Neural cell (in vitro differentiated cells): ENCODE results near the gene PTPRD. TPM values are rescaled to one million over a fixed set of nuclear protein-coding genes. Genes with fewer than 3 reads are reported as not detected.

ENCODE experiments used
- H2AFZ ChIP-seq: fragments of 200-600, 300-800 bp; sonication (generic), shearing (Covaris generic); 2 replicates; pipeline ENCODE4 v1.6.0; 2014; ENCODE audit warnings: low read depth, mild to moderate bottlenecking, antibody characterized with exemption, low read length, moderate library complexity
- H3F3A ChIP-seq: fragments of 200-600 bp; shearing (Covaris generic); 2 replicates; pipeline ENCODE4 v1.6.1; 2016; ENCODE audit warnings: mild to moderate bottlenecking, moderate library complexity, mixed read lengths, antibody characterized with exemption, low read length; ENCODE audit not compliant: insufficient read depth, poor library complexity, severe bottlenecking
- H3K27ac ChIP-seq: fragments of 200-600, 300-800 bp; sonication (generic), shearing (Covaris generic); 2 replicates; pipeline ENCODE4 v1.5.1; 2014; ENCODE audit warnings: mild to moderate bottlenecking, low read length, moderate library complexity
- H3K27me3 ChIP-seq: fragments of 300-800, 200-600 bp; sonication (generic), shearing (Covaris generic); 2 replicates; pipeline ENCODE4 v1.6.0; 2014; ENCODE audit warnings: mild to moderate bottlenecking, low read depth, low read length, moderate library complexity; ENCODE audit not compliant: insufficient read depth
- H3K36me3 ChIP-seq: fragments of 300-800, 200-600 bp; sonication (generic), shearing (Covaris generic); 2 replicates; pipeline ENCODE4 v1.5.1; 2014; ENCODE audit warnings: mild to moderate bottlenecking, antibody characterized with exemption, low read length, moderate library complexity; ENCODE audit not compliant: insufficient read depth
- H3K4me2 ChIP-seq: fragments of 300-800, 200-600 bp; sonication (generic), shearing (Covaris generic); 2 replicates; pipeline ENCODE4 v1.6.0; 2014; ENCODE audit warnings: mild to moderate bottlenecking, low read length
- H3K4me3 ChIP-seq: fragments of 300-800, 200-600 bp; sonication (generic), shearing (Covaris generic); 2 replicates; pipeline ENCODE4 v1.5.1; 2014; ENCODE audit warnings: mild to moderate bottlenecking, low read length, moderate library complexity
- H3K79me2 ChIP-seq: fragments of 200-600 bp; shearing (Covaris generic); replicated peaks from 2 replicates; pipeline ENCODE4 v1.6.0; 2014; ENCODE audit warnings: mild to moderate bottlenecking, low read length, moderate library complexity; ENCODE audit not compliant: insufficient read depth
- H3K9ac ChIP-seq: fragments of 300-800, 200-600 bp; sonication (generic), shearing (Covaris generic); 2 replicates; pipeline ENCODE4 v1.6.1; 2016; ENCODE audit warnings: mild to moderate bottlenecking, low read length, mixed read lengths
- H3K9me2 ChIP-seq: fragments of 200-600 bp; shearing (Covaris generic); 2 replicates; pipeline ENCODE4 v1.6.1; 2016; ENCODE audit warnings: mild to moderate bottlenecking, low read length, mixed read lengths; ENCODE audit not compliant: insufficient read depth
- H3K9me3 ChIP-seq: fragments of 200-600, 300-800 bp; sonication (generic), shearing (Covaris generic); 2 replicates; pipeline ENCODE4 v1.6.1; 2016; ENCODE audit warnings: mild to moderate bottlenecking, mixed run types, low read length, moderate library complexity, mixed read lengths
- H4K20me1 ChIP-seq: fragments of 200-600 bp; shearing (Covaris generic); 2 replicates; pipeline ENCODE4 v1.6.1; 2016; ENCODE audit warnings: mild to moderate bottlenecking, mixed run types; ENCODE audit not compliant: insufficient read depth
- CTCF ChIP-seq: fragments of 450-650 bp; IDR thresholded peaks from 2 replicates; pipeline ENCODE4 v1.5.1; 2014; ENCODE audit warnings: antibody characterized with exemption, mild to moderate bottlenecking, moderate library complexity; ENCODE audit not compliant: poor library complexity, severe bottlenecking
- EP300 ChIP-seq: fragments of 450-650 bp; conservative IDR thresholded peaks from 2 replicates; pipeline ENCODE4 v1.6.1; 2014; ENCODE audit warnings: antibody characterized with exemption, mild to moderate bottlenecking, moderate library complexity; ENCODE audit not compliant: poor library complexity, severe bottlenecking
- EZH2 ChIP-seq: fragments of 200-600, 300-800 bp; shearing (Covaris generic), sonication (generic); IDR thresholded peaks from 2 replicates; pipeline ENCODE4 v1.6.1; 2014; ENCODE audit warnings: antibody characterized with exemption, low read length, borderline replicate concordance, mild to moderate bottlenecking; ENCODE audit not compliant: insufficient read depth, poor library complexity, severe bottlenecking
- MXI1 ChIP-seq: fragments of 450-650 bp; conservative IDR thresholded peaks from 2 replicates; pipeline ENCODE4 v1.6.1; 2014; ENCODE audit warnings: antibody characterized with exemption, mild to moderate bottlenecking; ENCODE audit not compliant: poor library complexity, severe bottlenecking
- POLR2AphosphoS5 ChIP-seq: IDR thresholded peaks from 2 replicates; pipeline ENCODE4 v1.6.1; 2012
- RAD21 ChIP-seq: fragments of 450-650 bp; conservative IDR thresholded peaks from 2 replicates; pipeline ENCODE4 v1.6.1; 2014; ENCODE audit warnings: antibody characterized with exemption, mild to moderate bottlenecking, moderate library complexity
- REST ChIP-seq: IDR thresholded peaks from 2 replicates; pipeline ENCODE4 v1.6.1; 2012; ENCODE audit warnings: borderline replicate concordance
- SMC3 ChIP-seq: fragments of 450-650 bp; conservative IDR thresholded peaks from 2 replicates; pipeline ENCODE4 v1.6.1; 2014; ENCODE audit warnings: antibody characterized with exemption, mild to moderate bottlenecking, moderate library complexity; ENCODE audit not compliant: poor library complexity
- TAF1 ChIP-seq: IDR thresholded peaks from 2 replicates; pipeline ENCODE4 v1.6.1; 2012; ENCODE audit warnings: low read depth
- polyA plus RNA-seq: library from polyadenylated mRNA; depleted of rRNA; stranded (reverse); fragments of >200 nt; gene quantifications from 2 replicates; pipeline ENCODE4 v1.2.3, GENCODE V29; 2014

The PTPRD gene
- polyA plus RNA-seq, 1 donor from 2014 or later, result 143 TPM

DNA sequence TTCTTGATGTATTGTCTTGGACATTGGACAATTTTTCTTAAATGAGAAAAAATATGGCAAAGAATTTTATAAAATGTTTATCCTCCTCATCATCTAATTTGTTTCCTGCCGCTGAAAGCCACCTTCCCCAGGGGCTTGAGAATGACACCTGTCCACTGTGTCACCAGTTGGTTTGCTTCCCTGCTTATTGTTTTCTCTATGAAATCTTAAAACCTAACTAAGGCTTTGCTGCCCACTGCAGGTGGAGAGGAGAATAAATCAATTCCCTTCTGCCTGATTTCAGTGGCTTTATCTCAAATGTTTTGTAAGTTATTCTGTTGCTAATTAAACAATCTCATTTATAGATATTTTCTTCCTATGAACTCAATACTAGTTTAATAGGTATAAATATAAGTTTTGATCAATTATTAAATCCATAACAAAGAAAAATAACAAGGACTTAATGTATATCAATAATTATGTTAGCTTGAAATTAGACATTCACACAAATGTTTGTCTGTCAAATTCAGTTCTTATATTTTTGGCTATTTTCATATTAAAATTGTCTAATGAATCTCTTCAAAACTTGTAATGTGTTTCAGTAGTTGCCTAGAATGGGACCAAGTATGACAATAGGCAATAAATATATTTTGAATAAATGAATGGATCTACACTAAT lies 822.5 kb downstream of the PTPRD start:
- no peak overlapping the region for H3K9ac ChIP-seq
- no peak overlapping the region for H3K4me2 ChIP-seq
- TF ChIP-seq REST, result no peak
- TF ChIP-seq POLR2AphosphoS5, result no peak
- TF ChIP-seq TAF1, result no peak
- peak; percentile 86 for TF ChIP-seq SMC3
- peak; percentile 91 for TF ChIP-seq RAD21
- no peak for TF ChIP-seq EZH2
- peak; percentile 85 for TF ChIP-seq CTCF
- no peak for TF ChIP-seq MXI1
- TF ChIP-seq EP300, result peak; percentile 70
- H3K9me2 ChIP-seq, result no peaks in the 10 kb centered on the region
- no peaks in the 10 kb centered on the region for H3K36me3 ChIP-seq
- H3F3A ChIP-seq, result no peaks in the 10 kb centered on the region
- H3K4me3 ChIP-seq, result no peak overlapping the region
- H3K9me3 ChIP-seq, result no peaks in the 10 kb centered on the region
- H3K27ac ChIP-seq, result no peak overlapping the region
- H3K27me3 ChIP-seq, result no peaks in the 10 kb centered on the region
- no peaks in the 10 kb centered on the region for H4K20me1 ChIP-seq
- H2AFZ ChIP-seq, result no peak overlapping the region
- H3K79me2 ChIP-seq, result no peaks in the 10 kb centered on the region

DNA sequence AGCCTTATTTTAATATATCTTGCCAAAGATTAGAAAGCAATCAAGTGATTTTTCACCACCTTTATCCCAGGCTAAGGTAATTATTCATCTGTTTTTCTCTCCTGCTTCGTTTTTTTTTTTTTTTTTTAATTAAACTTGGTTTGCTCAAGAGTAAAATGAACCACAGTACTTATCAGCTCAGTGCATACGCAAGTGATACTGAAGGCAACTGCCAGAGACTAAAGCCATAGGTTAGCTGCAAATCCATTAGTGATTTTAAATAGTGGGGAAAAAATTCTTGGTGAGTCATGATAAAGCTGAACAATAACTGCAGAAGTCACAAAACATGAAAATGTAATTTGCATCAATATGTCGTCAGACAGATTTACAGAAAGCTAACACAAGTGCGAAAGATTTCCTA lies 829.1 kb downstream of the PTPRD start:
- Histone ChIP-seq H3K9me2 (no peaks in the 10 kb centered on the region), H3K4me3 (no peak overlapping the region), H3K9me3 (no peaks in the 10 kb centered on the region), H4K20me1 (no peaks in the 10 kb centered on the region), H2AFZ (no peak overlapping the region), H3K36me3 (no peaks in the 10 kb centered on the region), H3F3A (no peaks in the 10 kb centered on the region), H3K27ac (no peak overlapping the region), H3K9ac (no peak overlapping the region), H3K27me3 (no peaks in the 10 kb centered on the region), H3K79me2 (no peaks in the 10 kb centered on the region), H3K4me2 (no peak overlapping the region)
- TF ChIP-seq SMC3, result no peak
- no peak for TF ChIP-seq TAF1
- no peak for TF ChIP-seq MXI1
- no peak for TF ChIP-seq CTCF
- no peak for TF ChIP-seq EZH2
- no peak for TF ChIP-seq REST
- TF ChIP-seq EP300, result no peak
- no peak for TF ChIP-seq RAD21
- TF ChIP-seq POLR2AphosphoS5, result no peak
